Amniotic stem cell (primary cell): ENCODE results near the gene CYP8B1.
A peak's percentile ranks its signal among the peaks of the same experiment; 100 is the strongest.

Experiments used
- DNase-seq: peaks from one replicate; lab custom pipeline; 2025; lab: John Stamatoyannopoulos, UW

CYP8B1 gene

GRCh38 chr3:42852441-42852840 lies 23.2 kb downstream of the CYP8B1 start:
- no peak for DNase-seq

DNA sequence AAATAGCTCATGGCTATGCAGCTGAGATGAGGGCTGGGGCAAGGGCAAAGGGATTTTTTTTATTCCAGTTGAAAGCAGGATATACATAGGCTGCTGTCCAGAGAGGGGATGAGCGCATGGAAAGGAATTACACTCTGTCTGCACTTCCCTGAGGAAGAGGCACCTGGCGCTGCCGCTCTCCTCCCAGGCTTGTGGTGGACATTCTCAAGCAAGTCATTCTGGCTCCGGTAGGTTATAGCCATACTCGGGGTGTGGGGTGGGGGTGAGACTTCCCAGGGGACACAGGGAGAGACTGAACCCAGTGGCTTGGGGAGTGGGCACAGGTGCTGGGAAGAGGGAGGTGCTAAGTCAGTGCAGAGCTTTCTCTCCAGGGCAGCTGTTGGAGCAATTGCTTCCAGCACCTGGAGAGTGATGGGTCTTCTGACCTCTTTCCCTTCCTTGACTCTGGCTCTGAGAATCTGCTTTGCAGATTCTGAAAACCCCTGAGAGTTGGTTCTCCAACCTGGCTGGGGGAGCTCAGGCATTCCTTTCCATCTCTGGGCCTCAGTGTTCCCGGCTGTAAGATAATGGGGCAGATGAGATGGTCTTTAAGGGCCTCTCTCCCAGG lies 24.3 kb downstream of the CYP8B1 start:
- no peak for DNase-seq

GRCh38 chr3:42850263-42850662 lies 25.4 kb downstream of the CYP8B1 start:
- DNase-seq: no peak

- no peak for DNase-seq
These were observed 26.7 kb downstream of the CYP8B1 start for GRCh38 chr3:42849017-42849416.

GRCh38 chr3:42847731-42848130 lies 27.9 kb downstream of the CYP8B1 start:
- no peak for DNase-seq

- DNase-seq: no peak
These were observed 28.8 kb downstream of the CYP8B1 start for GRCh38 chr3:42846685-42847522.

DNA sequence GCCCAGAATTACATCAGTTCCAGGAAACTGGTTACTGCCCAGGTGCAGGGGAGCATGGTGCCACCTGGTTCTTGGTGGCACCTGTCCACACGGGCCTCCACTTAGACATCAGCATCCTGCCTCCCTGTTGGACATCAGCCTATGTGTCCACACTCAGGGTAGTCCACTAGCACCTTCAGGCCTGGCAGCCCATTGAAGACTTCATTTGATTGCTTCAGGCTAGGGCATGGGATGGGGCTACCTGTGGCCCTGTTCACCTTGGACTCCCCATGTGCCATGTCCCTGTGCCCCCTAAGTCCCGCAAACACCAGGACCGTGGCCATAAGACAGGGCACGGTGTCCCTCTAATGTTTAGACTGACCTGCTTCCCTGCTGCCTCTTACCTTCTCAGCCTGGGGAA lies 30.9 kb downstream of the CYP8B1 start:
- no peak for DNase-seq

DNA sequence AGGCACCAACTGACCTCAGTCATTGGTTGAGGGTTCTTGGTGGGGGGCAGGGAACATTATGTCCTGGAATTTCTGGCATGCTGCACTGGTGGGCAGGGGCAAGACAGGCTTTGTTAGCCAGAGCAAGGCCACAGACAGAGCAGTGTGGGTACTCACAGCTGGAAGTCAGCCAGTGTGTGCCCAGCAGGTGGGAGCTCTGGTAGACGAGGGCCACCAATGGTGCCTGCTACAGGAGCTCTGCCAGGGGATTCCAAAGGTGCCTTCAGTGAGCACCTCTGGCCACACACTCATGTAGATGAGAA lies 31.3 kb downstream of the CYP8B1 start:
- DNase-seq: no peak

DNA sequence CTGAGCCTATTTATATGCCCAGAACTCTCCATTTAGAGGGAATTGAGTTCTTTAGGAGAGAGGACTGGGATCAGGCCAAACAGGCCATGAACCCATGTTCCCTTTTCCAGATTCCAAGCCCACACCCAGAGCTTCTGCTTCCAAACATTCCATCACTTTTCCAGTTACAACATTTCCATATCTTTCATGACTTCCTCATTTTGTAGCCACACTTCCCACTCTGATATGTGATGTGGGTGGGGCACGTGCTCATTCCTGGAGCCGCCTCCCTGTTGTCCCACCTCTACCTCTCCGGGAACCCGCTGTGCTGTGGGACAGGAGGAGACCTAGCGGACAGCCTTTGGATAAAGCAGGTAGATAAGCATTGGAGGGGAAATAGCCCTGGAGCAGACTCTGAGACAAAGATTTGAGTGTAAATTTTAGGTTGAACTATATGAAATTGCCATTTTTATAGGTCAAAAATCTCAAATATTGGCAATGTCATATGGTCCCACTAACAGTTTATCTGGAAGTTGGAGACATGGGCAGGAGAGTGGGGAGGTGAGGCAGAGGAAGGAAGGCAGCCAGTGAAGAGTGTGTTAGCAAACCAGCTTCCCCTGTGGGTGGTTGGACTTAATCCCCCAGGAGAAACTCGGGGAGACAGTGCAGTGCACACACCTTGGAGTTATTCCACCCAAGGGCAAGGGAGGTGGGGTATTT lies 31.8 kb downstream of the CYP8B1 start:
- no peak for DNase-seq

DNA sequence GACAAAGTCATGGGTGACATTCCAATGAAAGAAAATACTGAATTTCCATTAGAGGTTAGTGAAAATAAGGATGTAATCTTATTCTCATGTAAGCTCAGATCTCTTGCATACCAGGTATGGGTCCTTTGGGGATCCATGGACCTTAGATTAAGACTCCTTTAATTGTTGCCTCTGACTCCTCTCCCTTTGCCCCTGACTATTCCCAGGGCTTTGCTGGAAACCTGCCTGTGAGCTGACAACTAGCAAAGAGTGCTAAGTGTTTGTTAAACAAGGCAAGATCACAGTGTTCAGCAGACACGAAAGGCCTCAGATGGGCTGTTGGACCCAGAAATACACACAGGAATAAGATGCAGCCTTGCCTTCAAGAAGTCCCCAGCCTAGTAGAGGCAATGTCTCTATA lies 34.3 kb downstream of the CYP8B1 start:
- DNase-seq: no peak

- DNase-seq: peak; percentile 46
These were observed 36.1 kb downstream of the CYP8B1 start for GRCh38 chr3:42839616-42840015.

DNA sequence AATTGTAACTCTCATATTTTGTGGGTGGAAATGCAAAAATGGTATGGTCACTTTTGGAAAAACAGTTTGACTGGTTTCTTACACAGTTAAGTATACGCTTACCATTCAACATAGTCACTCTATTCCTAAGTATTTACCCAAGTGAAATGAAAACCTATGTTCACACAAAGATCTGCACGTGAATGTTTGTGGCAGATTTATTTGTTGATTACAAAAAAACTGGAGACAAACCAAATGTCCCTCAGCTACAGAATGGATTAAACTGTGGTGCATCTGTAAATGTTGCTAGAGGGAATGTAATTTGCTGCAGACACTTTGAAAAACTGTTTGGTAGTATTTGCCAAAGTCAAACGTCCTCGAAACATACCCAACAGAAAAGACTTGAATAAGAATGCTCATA lies 37.1 kb downstream of the CYP8B1 start:
- no peak for DNase-seq

- no peak for DNase-seq
These were observed 39.2 kb downstream of the CYP8B1 start for GRCh38 chr3:42836150-42837123.

DNA sequence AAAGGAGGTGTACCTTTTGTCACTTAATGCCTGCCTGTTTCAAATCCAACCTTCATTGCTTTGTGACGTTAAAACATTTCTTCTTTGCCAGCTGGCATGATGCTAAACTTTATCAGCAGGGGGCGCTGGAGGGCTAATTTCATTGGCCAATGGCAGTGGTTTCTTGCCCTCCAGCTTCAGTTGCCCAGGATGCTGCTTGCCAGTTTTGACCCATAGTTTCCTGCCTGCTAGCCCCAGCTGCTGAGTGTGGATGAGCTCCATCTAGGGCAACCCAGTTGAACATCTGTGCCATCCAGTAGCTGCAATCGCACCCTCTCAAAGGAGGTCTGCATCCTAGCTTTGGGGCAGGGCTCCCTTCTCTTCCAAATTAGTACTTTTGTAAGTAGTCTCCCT lies 44.4 kb downstream of the CYP8B1 start:
- DNase-seq: no peak

- DNase-seq: no peak
These were observed 45.0 kb downstream of the CYP8B1 start for GRCh38 chr3:42830437-42831320.

GRCh38 chr3:42829628-42830436 lies 45.8 kb downstream of the CYP8B1 start:
- DNase-seq: no peak

DNA sequence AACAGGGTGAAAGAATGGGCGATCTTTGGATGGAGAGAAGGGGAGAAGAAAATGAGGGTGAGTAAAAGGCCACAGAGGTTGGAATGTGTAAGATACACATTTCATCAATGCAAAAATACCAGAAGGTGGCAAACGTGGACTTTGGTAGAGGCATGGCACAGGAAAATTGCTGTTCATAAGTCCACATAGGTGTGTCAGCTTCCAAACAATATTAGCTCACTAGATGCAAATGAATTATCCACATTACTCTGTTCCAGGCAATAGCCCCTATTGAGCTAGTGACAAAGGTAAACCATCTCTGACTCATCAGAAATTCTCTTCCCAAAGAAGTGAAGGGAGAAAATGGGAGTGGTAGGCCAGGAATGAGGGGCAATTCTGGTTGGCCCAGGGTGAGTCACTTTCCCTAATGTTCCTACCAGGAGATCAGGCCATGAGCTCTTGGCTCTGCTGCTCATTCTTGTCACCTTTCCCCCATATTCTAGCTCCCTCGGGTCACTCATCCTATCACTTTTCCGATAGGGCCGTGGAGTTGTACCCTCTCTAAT lies 46.5 kb downstream of the CYP8B1 start:
- DNase-seq: no peak

- no peak for DNase-seq
These were observed 48.0 kb downstream of the CYP8B1 start for GRCh38 chr3:42827654-42828053.

DNA sequence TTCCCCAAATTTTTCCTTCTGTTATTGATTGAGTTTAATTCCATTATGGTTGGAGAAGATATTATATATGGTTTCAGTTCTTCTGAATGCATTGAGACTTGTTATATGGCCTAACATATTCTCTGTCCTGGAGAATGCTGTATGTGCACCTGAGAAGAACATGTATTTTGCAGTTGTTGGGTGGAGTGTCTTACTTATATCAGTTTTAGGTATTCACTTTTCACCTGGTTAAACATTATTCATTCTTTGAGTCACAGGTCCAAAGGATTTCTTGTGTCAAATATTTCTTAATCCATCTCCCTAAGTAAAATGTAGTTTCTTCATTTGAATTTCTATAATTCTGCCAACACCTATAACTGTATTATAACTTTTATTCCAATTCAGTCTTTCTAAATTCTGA lies 48.7 kb downstream of the CYP8B1 start:
- no peak for DNase-seq

DNA sequence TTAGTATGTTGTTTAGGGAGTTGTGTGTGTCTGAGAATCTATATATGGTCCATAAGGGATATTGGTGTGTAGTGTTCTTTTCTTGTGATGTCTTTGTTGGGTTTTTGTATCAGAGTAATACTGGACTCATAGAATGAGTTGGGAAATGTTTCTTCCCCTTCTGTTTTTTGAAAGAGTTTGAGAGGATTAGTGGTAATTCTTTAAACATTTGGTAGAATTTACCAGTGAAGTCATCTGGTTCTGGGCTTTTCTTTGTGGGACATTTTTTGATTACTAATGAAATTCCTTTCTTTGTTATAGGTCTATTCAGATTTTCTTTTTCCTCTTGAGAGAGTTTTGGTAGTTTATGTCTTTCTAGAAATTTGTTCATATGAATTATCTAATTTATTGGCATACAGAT lies 49.5 kb downstream of the CYP8B1 start:
- DNase-seq: no peak
